AG04449 (cell line): Measurements from ENCODE around the gene MMP17.

Experiments used
- CTCF ChIA-PET: fragments of 350-600 bp; formaldehyde crosslinking; extraction: SDS; loops from one replicate; lab custom pipeline; 2021; ENCODE audit warnings: antibody characterized with exemption; lab: Yijun Ruan, JAX
- POLR2A ChIA-PET: fragments of 400-600, 350-600 bp; formaldehyde crosslinking; extraction: SDS; loops from one replicate; lab custom pipeline; 2020; ENCODE audit warnings: antibody characterized with exemption, inconsistent platforms; lab: Yijun Ruan, JAX
- DNase-seq: peaks from one replicate; pipeline ENCODE4 v3.0.0-alpha.2; 2010; ENCODE audit warnings: low read depth, low spot score
- H3K4me3 ChIP-seq: 2 replicates; pipeline ENCODE4 v1.5.1; 2011; ENCODE audit warnings: low read depth, mild to moderate bottlenecking, control low read depth, low read length
- TF ChIP-seq, protein P1 (sequence below): IDR thresholded peaks from one replicate; pipeline ENCODE4 v1.5.1; 2011; ENCODE audit warnings: mild to moderate bottlenecking, moderate library complexity, low read length, control low read depth, inconsistent platforms; ENCODE audit not compliant: insufficient read depth; ENCODE audit errors: missing control alignments

Gene MMP17

DNA sequence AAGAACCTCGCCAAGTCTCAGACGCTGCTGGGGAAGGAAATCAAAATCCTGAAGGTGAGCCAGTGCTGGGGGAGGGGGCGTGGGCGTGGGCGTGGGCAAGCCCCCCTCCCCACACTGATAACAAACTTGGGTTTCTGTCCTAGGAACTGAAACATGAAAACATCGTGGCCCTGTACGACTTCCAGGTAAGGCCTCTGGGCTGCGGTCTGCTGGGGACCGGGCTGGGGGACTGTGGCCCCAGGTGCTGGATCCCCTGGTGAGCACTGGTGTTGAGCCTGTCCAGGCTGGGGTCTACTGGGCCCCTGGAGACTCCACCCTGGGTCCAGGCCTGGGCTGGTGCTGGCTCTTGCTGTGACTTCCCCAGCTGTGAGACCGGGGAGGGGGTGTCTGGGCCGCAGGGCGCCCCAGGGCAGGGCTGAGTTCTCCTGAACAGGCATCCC is 67.5 kb downstream of the MMP17 start:
- TF ChIP-seq, protein P1, sequence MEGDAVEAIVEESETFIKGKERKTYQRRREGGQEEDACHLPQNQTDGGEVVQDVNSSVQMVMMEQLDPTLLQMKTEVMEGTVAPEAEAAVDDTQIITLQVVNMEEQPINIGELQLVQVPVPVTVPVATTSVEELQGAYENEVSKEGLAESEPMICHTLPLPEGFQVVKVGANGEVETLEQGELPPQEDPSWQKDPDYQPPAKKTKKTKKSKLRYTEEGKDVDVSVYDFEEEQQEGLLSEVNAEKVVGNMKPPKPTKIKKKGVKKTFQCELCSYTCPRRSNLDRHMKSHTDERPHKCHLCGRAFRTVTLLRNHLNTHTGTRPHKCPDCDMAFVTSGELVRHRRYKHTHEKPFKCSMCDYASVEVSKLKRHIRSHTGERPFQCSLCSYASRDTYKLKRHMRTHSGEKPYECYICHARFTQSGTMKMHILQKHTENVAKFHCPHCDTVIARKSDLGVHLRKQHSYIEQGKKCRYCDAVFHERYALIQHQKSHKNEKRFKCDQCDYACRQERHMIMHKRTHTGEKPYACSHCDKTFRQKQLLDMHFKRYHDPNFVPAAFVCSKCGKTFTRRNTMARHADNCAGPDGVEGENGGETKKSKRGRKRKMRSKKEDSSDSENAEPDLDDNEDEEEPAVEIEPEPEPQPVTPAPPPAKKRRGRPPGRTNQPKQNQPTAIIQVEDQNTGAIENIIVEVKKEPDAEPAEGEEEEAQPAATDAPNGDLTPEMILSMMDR: no peak
- H3K4me3 ChIP-seq: peak overlapping the region; percentile 68
- ChIA-PET CTCF (no interaction called here), POLR2A (interaction anchor here (1.0 to 1.2 kb wide), 2 partner anchors 9 to 23 kb away, joined by 4 to 6 read pairs; no protein-coding TSS in a partner anchor)
- no peak for DNase-seq

DNA sequence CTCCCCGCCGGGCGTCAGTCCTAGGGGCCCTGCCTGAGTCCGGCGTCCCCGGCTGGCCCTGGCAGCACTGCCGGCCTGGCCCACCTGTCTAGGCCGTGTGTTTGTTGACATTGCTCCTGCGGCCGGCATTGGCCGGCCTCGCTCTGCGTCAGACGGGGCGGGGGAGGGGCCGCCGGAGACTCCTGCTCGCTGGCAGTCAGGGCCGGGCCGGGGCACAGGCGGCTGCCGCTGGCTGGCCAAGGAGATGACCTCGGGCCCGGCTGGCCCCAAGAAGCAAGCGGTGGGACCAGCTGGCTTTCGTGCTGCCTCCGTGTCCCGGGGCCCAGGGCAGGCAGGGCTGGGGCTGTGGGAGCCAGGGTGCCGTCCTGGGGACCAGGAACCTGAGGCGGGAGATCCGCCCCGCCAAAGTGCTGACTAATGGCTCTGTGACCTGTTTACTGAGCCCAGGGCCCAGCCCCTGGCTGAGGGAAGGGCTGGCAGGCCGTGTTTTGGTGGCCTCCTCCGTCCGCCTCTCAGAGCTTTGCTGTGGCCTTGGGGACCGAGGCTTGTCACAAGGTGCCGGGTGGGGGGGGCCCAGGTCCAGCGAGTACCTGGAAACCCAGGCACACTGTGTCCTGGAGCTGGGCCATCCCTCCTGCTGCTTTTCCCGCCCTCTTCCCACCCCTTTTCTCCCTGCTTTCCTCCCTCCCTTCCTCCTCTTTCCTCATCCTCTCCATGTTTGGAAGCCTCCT is 68.1 kb downstream of the MMP17 start:
- TF ChIP-seq, protein P1: no peak
- peak; percentile 40 for DNase-seq
- peak overlapping the region; percentile 68 for H3K4me3 ChIP-seq
- ChIA-PET POLR2A (interaction anchor here (0.6 to 1.2 kb wide), 5 partner anchors 8 to 67 kb away, joined by 3 to 6 read pairs (median 3); no protein-coding TSS in a partner anchor), CTCF (no interaction called here)

DNA sequence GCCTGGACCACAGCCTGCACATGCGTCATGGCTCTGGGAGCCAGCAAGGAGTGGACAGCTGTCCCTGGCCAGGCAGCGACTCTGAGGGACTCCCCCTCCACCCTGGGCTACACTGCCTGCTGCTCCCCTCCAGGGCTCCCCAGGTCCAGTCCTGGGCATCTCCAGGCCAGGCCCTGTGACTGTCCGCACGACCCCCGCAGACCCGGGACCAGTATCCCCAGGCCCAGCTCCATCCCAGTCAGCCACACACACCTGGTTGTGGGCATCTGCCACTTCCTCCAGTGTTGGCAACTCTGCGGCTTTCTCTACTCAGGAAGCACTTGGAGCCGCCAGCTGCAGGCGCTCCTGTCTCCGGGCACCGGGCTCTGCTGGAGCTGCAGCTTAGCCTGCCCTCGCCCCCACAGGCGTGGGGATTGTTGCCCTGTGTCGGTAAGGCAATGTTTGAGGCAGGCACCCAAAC is 68.6 kb downstream of the MMP17 start:
- CTCF ChIA-PET: no interaction called here
- peak overlapping the region; percentile 68 for H3K4me3 ChIP-seq
- peak; percentile 37 for DNase-seq

DNA sequence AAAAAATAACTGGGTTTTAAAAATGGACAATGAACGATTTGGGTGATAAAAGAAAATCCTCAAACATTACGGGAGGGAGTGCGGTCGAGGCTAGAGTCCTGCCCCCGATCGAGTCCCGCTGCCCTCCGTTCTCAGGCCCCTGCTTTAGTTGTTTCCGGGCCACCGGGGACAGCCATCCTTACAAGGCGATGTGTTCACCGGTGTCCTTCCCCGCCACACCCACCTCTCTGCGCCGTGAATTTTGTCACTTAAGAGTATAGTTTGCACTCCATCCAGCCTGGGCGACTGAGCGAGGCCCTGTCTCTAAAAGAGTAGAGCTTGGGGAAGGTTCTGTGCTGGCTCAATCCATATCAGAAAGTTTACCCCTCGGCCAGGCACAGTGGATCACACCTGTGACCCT is 69.1 kb downstream of the MMP17 start:
- CTCF ChIA-PET: interaction anchor here (1.7 kb wide), 1 partner anchor 15 kb away, joined by 3 read pairs; no protein-coding TSS in a partner anchor
- POLR2A ChIA-PET: interaction anchor here (0.9 kb wide), 1 partner anchor 32 kb away, joined by 3 read pairs; no protein-coding TSS in a partner anchor
- TF ChIP-seq, protein P1: no peak
- no peak for DNase-seq
- no peak overlapping the region; the same call in 1 of the 2 replicates for H3K4me3 ChIP-seq

More for the DNA sequence above, 68.6 kb downstream of the MMP17 start:
- TF ChIP-seq, protein P1: no peak
- POLR2A ChIA-PET: interaction anchor here (0.6 to 1.2 kb wide), 4 partner anchors 25 to 68 kb away, joined by 3 to 6 read pairs (median 3); no protein-coding TSS in a partner anchor

DNA sequence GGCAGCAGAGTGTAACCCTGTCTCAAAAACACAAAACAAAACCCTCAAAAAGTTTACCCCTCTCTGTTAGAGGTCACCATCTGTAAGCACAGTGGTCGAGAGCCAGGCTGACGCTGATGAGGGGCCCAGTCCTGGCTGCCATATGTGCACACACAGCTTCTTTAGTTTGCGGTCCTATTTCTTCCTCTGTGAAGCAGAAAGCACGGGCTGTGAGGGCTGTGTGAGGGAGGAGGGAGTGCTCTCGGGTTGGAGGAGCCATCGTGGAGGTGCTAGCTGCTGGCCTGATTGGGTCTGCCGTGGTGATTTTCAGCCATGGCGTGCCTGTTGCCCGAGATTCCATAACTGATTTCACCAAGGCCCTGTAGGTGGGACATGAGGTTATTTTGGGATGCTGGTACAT is 69.7 kb downstream of the MMP17 start:
- no peak overlapping the region for H3K4me3 ChIP-seq
- TF ChIP-seq, protein P1: no peak
- ChIA-PET POLR2A (no interaction called here), CTCF (interaction anchor here (1.7 kb wide), 1 partner anchor 14 kb away, joined by 3 read pairs; no protein-coding TSS in a partner anchor)
- no peak for DNase-seq

DNA sequence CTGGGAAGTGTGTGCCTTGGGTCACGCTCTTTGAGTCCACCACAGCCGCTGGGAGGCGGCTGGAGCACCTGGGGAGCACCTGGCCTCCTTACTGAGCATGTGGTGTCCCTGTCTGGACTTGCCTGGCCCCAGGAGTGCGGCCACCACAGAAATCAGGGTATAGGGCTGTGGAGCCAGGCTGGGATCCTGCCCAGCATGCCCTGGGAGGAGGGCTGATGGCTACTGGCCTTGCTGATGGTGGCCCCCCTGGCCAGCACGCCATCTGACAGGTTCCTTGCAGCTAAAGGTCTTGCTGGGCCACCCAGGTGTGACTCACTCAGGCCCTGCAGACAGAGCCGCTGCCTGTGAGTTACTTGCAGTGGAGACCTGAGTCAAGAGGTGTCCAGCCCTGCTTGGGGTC is 72.2 kb downstream of the MMP17 start:
- no peak overlapping the region for H3K4me3 ChIP-seq
- DNase-seq: no peak
- TF ChIP-seq, protein P1: no peak
- ChIA-PET CTCF (no interaction called here), POLR2A (no interaction called here)
